Neuronal stem cell (in vitro differentiated cells): ENCODE data around the gene CABP7.

Source experiments
- DNase-seq: peaks from one replicate; pipeline ENCODE4 v3.0.0-alpha.2; 2013; ENCODE audit warnings: low spot score
- H2AFZ ChIP-seq: one replicate; pipeline ENCODE4 v1.6.1; 2013; ENCODE audit warnings: mild to moderate bottlenecking, low read length, inconsistent platforms
- H2AK5ac ChIP-seq: 2 replicates; pipeline ENCODE4 v1.6.1; 2013; ENCODE audit warnings: low read depth, mild to moderate bottlenecking, inconsistent platforms, low read length, moderate library complexity, mixed read lengths
- H2BK120ac ChIP-seq: 2 replicates; pipeline ENCODE4 v1.6.1; 2013; ENCODE audit warnings: low read depth, mild to moderate bottlenecking, inconsistent platforms, low read length, moderate library complexity, mixed read lengths
- H2BK12ac ChIP-seq: one replicate; pipeline ENCODE4 v1.6.1; 2013; ENCODE audit warnings: low read length, inconsistent platforms
- H2BK15ac ChIP-seq: 2 replicates; pipeline ENCODE4 v1.6.1; 2013; ENCODE audit warnings: mild to moderate bottlenecking, low read length, inconsistent platforms, mixed read lengths
- H2BK5ac ChIP-seq: one replicate; pipeline ENCODE4 v1.6.1; 2013; ENCODE audit warnings: inconsistent platforms, mild to moderate bottlenecking, low read length, moderate library complexity
- H3K14ac ChIP-seq: one replicate; pipeline ENCODE4 v1.6.1; 2013; ENCODE audit warnings: low read length, inconsistent platforms
- H3K18ac ChIP-seq: 2 replicates; pipeline ENCODE4 v1.6.1; 2013; ENCODE audit warnings: low read length, inconsistent platforms
- H3K23ac ChIP-seq: 2 replicates; pipeline ENCODE4 v1.6.1; 2013; ENCODE audit warnings: low read depth, mild to moderate bottlenecking, mixed read lengths, low read length, inconsistent platforms; ENCODE audit not compliant: poor library complexity
- H3K27ac ChIP-seq: replicated peaks from 3 replicates; pipeline ENCODE4 v1.5.1; 2013; ENCODE audit warnings: low read length, inconsistent platforms
- H3K27me3 ChIP-seq, 3 experiments: 2 replicates each; pipeline ENCODE4 v1.6.1; 2013; ENCODE audit warnings: low read length in 3 of 3, mild to moderate bottlenecking in 2 of 3, inconsistent platforms in 1 of 3, low read depth in 1 of 3, mixed read lengths in 1 of 3, moderate library complexity in 1 of 3; ENCODE audit not compliant: control insufficient read depth in 3 of 3, insufficient read depth in 3 of 3
- H3K36me3 ChIP-seq, 2 donors: replicated peaks in 1 of 2; 2 replicates each; pipeline ENCODE4 v1.6.1; 2013; ENCODE audit warnings: low read length in 2 of 2; ENCODE audit not compliant: control insufficient read depth in 2 of 2, insufficient read depth in 2 of 2
- H3K4ac ChIP-seq: 2 replicates; pipeline ENCODE4 v1.6.1; 2013; ENCODE audit warnings: inconsistent platforms, mild to moderate bottlenecking, low read length, moderate library complexity
- H3K4me1 ChIP-seq, 2 donors: 1 replicate in 1 of 2; 2 replicates in 1 of 2; pipeline ENCODE4 v1.6.1; 2013; ENCODE audit warnings: low read length in 2 of 2, low read depth in 1 of 2; ENCODE audit not compliant: control insufficient read depth in 2 of 2, insufficient read depth in 1 of 2
- H3K4me2 ChIP-seq: one replicate; pipeline ENCODE4 v1.6.1; 2013; ENCODE audit warnings: mild to moderate bottlenecking, low read length, inconsistent platforms; ENCODE audit not compliant: insufficient read depth, poor library complexity, severe bottlenecking
- H3K4me3 ChIP-seq, 2 donors: 2 replicates each; pipeline ENCODE4 v1.5.1; 2013; ENCODE audit warnings: low read length in 2 of 2, mild to moderate bottlenecking in 2 of 2, inconsistent platforms in 1 of 2, moderate library complexity in 1 of 2
- H3K79me1 ChIP-seq: one replicate; pipeline ENCODE4 v1.6.1; 2013; ENCODE audit warnings: low read depth, mild to moderate bottlenecking, inconsistent platforms, low read length, moderate library complexity
- H3K9ac ChIP-seq: one replicate; pipeline ENCODE4 v1.6.1; 2013; ENCODE audit warnings: mild to moderate bottlenecking, low read depth, low read length, inconsistent platforms; ENCODE audit not compliant: poor library complexity
- H3K9me3 ChIP-seq, 2 donors: replicated peaks in 1 of 2; 2 replicates each; pipeline versions ENCODE3 to v1.6.1; 2013; ENCODE audit warnings: low read length in 2 of 2, mild to moderate bottlenecking in 2 of 2, inconsistent platforms in 1 of 2, low read depth in 1 of 2, mixed read lengths in 1 of 2, moderate library complexity in 1 of 2; ENCODE audit not compliant: control insufficient read depth in 2 of 2, insufficient read depth in 1 of 2
- H4K8ac ChIP-seq: one replicate; pipeline ENCODE4 v1.6.1; 2013; ENCODE audit warnings: low read depth, mild to moderate bottlenecking, inconsistent platforms, low read length, moderate library complexity
- H4K91ac ChIP-seq: one replicate; pipeline ENCODE4 v1.6.1; 2013; ENCODE audit warnings: low read length, low read depth, mild to moderate bottlenecking, inconsistent platforms; ENCODE audit not compliant: poor library complexity
- WGBS, 2 donors: extraction: QIAGEN DNeasy Blood & Tissue Kit; methylation state at CpG; one replicate each; pipeline ENCODE4 v1.1.7; 2013; ENCODE audit warnings: missing lambda C conversion rate in 2 of 2, mixed read lengths in 1 of 2; ENCODE audit not compliant: insufficient read length in 2 of 2, insufficient replicate concordance in 1 of 2; ENCODE audit errors: extremely low coverage in 2 of 2; 5-methylcytosine and 5-hydroxymethylcytosine counted together

The CABP7 gene

DNA sequence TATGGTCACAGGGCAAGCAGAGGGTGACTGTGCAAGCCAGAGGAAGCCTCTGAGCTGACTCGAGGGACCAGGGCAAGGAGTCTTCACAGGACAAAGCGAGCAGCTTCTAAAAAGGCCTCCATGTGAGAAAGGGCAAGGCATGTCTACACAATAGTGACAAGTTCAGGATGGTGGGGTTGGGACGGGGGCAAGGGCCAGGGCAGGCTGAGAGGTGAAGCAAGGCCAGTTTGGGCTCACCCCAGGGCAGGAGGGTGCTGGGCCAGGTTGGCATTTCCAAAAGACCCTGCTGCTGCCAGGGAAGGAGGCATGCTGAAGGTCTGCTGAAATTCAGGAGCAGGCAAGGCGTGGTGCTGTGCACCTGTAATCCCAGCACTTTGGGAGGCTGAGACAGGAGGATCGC is 12.3 kb upstream of the CABP7 start:
- Histone ChIP-seq H3K79me1 (no peaks in the 10 kb centered on the region), H3K14ac (no peak overlapping the region), H3K9ac (no peak overlapping the region), H2BK120ac (no peak overlapping the region), H4K91ac (no peak overlapping the region), H2AK5ac (no peak overlapping the region), H3K23ac (no peak overlapping the region), H2AFZ (no peak overlapping the region), H3K27me3 (peaks cover 2 to 48% (median 15%) of the 10 kb centered on the region in 3 experiments), H3K4ac (no peak overlapping the region), H3K27ac (no peak overlapping the region), H3K4me1 (peaks cover 15 to 33% of the 10 kb centered on the region in 2 donors), H2BK5ac (no peak overlapping the region), H3K18ac (no peak overlapping the region), H2BK12ac (no peak overlapping the region), H3K9me3 (no peaks in the 10 kb centered on the region), H3K36me3 (no peaks in the 10 kb centered on the region), H3K4me3 (no peak overlapping the region), H2BK15ac (no peak overlapping the region), H4K8ac (no peak overlapping the region), H3K4me2 (no peak overlapping the region)
- no peak for DNase-seq
- WGBS, 2 donors, result no CpG with 5 or more reads among the region's 5 CpGs

DNA sequence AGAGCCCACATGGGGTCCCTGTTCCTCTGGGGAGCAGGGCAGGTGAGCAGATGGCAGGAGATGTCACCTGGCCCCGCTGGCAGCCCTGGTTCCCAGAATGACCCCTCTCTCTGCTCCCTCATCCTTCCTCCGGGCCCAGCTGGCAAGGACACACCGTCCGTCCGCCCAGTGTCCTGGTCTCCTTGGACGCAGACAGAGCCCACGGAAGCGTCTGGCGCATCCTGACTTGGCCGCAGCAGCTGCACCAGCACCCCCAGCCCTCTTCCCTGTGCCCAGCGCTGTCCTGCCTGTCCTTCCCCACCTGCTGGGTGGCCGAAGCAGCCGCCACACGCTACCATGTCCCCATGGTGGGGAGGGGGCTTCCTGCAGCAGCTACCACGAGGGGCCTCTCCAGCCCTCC is 9.6 kb upstream of the CABP7 start:
- H4K91ac ChIP-seq, result no peak overlapping the region
- H2BK5ac ChIP-seq, result no peak overlapping the region
- H3K4ac ChIP-seq, result peak overlapping the region; percentile 47
- H2BK15ac ChIP-seq, result peak overlapping the region; percentile 59
- no CpG with 5 or more reads among the region's 15 CpGs for WGBS, 2 donors
- H3K36me3 ChIP-seq, result no peaks in the 10 kb centered on the region
- peak overlapping the region; percentile 40 for H3K14ac ChIP-seq
- H3K4me3 ChIP-seq, result no peak overlapping the region
- no peak for DNase-seq
- H3K27ac ChIP-seq, result no peak overlapping the region
- peak overlapping the region; percentile 34 for H3K9ac ChIP-seq
- no peak overlapping the region for H2BK120ac ChIP-seq
- no peak overlapping the region for H2BK12ac ChIP-seq
- H3K27me3 ChIP-seq, result peaks cover 0 to 54% (median 0%) of the 10 kb centered on the region in 3 experiments
- H3K4me1 ChIP-seq, result peaks cover 8 to 12% of the 10 kb centered on the region in 2 donors
- H4K8ac ChIP-seq, result no peak overlapping the region
- no peak overlapping the region for H3K4me2 ChIP-seq
- peak overlapping the region; percentile 53 for H3K18ac ChIP-seq
- H2AK5ac ChIP-seq, result peak overlapping the region; percentile 73
- no peak overlapping the region for H2AFZ ChIP-seq
- no peaks in the 10 kb centered on the region for H3K9me3 ChIP-seq
- H3K23ac ChIP-seq, result peak overlapping the region; percentile 49
- H3K79me1 ChIP-seq, result no peaks in the 10 kb centered on the region

- H3K4me1 ChIP-seq, result peaks cover 7 to 8% of the 10 kb centered on the region in 2 donors
- no peak overlapping the region for H3K4ac ChIP-seq
- H2BK120ac ChIP-seq, result no peak overlapping the region
- peaks cover 2% of the 10 kb centered on the region for H3K79me1 ChIP-seq
- H3K14ac ChIP-seq, result peak overlapping the region; percentile 43
- H2BK12ac ChIP-seq, result no peak overlapping the region
- no peak overlapping the region for H2BK15ac ChIP-seq
- H3K27me3 ChIP-seq, result peaks cover 0 to 54% (median 3%) of the 10 kb centered on the region in 3 experiments
- no peak overlapping the region for H2AK5ac ChIP-seq
- H3K9ac ChIP-seq, result peak overlapping the region; percentile 63
- no peak overlapping the region for H3K27ac ChIP-seq
- no peak for DNase-seq
- no peak overlapping the region for H3K4me3 ChIP-seq
- H3K9me3 ChIP-seq, result peaks cover 0 to 2% of the 10 kb centered on the region in 2 donors
- peak overlapping the region; percentile 4 for H3K18ac ChIP-seq
- peak overlapping the region; percentile 23 for H3K23ac ChIP-seq
- H2AFZ ChIP-seq, result no peak overlapping the region
- H4K91ac ChIP-seq, result no peak overlapping the region
- peak overlapping the region; percentile 29 for H2BK5ac ChIP-seq
- no peaks in the 10 kb centered on the region for H3K36me3 ChIP-seq
- no peak overlapping the region for H3K4me2 ChIP-seq
- H4K8ac ChIP-seq, result no peak overlapping the region
- no CpG with 5 or more reads among the region's 18 CpGs for WGBS, 2 donors
Observed at GRCh38 chr22:29710922-29711593, 8.7 kb upstream of the CABP7 start.

DNA sequence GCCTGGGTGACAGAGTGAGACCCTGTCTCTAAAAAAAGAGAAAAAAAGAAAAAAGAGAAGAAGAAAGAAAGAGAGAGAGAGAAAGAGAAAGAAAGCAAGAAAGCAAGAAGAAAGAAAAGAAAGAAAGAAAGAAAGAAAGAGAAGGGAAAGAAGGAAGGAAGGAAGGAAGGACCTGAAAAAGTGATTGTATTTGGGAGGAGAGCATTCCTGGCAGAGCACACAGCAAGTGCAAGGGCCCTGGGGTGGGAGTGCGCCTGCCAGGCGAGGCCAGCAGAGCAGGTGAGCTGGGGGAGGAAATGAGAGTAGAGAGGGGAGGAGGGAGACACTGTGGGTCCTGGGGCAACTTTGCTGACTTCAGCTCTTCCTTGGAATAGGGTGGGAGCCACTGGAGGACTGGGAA is 7.7 kb upstream of the CABP7 start:
- DNase-seq, result no peak
- Histone ChIP-seq H2BK120ac (no peak overlapping the region), H3K4me2 (no peak overlapping the region), H2AK5ac (peak overlapping the region; percentile 61), H3K27ac (no peak overlapping the region), H3K23ac (no peak overlapping the region), H3K4ac (no peak overlapping the region), H2BK12ac (no peak overlapping the region), H2AFZ (no peak overlapping the region), H3K4me3 (no peak overlapping the region), H3K4me1 (peaks cover 0 to 6% of the 10 kb centered on the region in 2 donors), H2BK5ac (no peak overlapping the region), H4K91ac (no peak overlapping the region), H4K8ac (no peak overlapping the region), H3K9ac (no peak overlapping the region), H3K36me3 (no peaks in the 10 kb centered on the region), H3K27me3 (peaks cover 0 to 57% (median 5%) of the 10 kb centered on the region in 3 experiments), H3K9me3 (peaks cover 0 to 2% of the 10 kb centered on the region in 2 donors), H3K79me1 (peaks cover 2% of the 10 kb centered on the region), H3K14ac (no peak overlapping the region), H2BK15ac (no peak overlapping the region), H3K18ac (peak overlapping the region; percentile 24)
- WGBS, 2 donors, result no CpG with 5 or more reads among the region's 2 CpGs
